ENCODE measurements around the gene ZNF536.

GRCh38 chr19:30357580-30357954 lies 14.6 kb upstream of the ZNF536 start:
- TF ChIP-seq, protein P1, sequence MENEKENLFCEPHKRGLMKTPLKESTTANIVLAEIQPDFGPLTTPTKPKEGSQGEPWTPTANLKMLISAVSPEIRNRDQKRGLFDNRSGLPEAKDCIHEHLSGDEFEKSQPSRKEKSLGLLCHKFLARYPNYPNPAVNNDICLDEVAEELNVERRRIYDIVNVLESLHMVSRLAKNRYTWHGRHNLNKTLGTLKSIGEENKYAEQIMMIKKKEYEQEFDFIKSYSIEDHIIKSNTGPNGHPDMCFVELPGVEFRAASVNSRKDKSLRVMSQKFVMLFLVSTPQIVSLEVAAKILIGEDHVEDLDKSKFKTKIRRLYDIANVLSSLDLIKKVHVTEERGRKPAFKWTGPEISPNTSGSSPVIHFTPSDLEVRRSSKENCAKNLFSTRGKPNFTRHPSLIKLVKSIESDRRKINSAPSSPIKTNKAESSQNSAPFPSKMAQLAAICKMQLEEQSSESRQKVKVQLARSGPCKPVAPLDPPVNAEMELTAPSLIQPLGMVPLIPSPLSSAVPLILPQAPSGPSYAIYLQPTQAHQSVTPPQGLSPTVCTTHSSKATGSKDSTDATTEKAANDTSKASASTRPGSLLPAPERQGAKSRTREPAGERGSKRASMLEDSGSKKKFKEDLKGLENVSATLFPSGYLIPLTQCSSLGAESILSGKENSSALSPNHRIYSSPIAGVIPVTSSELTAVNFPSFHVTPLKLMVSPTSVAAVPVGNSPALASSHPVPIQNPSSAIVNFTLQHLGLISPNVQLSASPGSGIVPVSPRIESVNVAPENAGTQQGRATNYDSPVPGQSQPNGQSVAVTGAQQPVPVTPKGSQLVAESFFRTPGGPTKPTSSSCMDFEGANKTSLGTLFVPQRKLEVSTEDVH (IDR thresholded peaks at IDR 0.05; ENCODE audit: low read depth, partially characterized antibody), result no peak
- TF ChIP-seq GATAD2B (conservative IDR thresholded peaks at IDR 0.05; ENCODE audit: low read depth) (no peak), LARP7 (IDR thresholded peaks at IDR 0.05) (no peak), POLR2AphosphoS5 (IDR thresholded peaks at IDR 0.05; ENCODE audit: low read length) (no peak), POLR2AphosphoS2 (IDR thresholded peaks at IDR 0.05; ENCODE audit: low read depth, low read length) (no peak), CTCF (IDR thresholded peaks at IDR 0.05 in 2 of 3, conservative IDR thresholded peaks at IDR 0.05 in 1 of 3; ENCODE audit: control insufficient read depth in 2 of 3, extremely low read depth in 1 of 3, insufficient read depth in 1 of 3, low read depth in 3 of 3, low read length in 3 of 3) (no peak), SUZ12 (IDR thresholded peaks at IDR 0.05; ENCODE audit: unreplicated experiment) (no peak)
- TF ChIP-seq, protein P2, sequence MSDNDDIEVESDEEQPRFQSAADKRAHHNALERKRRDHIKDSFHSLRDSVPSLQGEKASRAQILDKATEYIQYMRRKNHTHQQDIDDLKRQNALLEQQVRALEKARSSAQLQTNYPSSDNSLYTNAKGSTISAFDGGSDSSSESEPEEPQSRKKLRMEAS (IDR thresholded peaks at IDR 0.05; ENCODE audit: low read depth, low read length), result no peak
